ENCODE results near the gene DPF3.
A peak's percentile ranks its signal among the peaks of the same experiment; 100 is the strongest.

DPF3 gene

GRCh38 chr14:72833174-72833573, 60.7 kb downstream of the DPF3 start:
- DNase-seq: no peak

GRCh38 chr14:72830786-72831594, 62.9 kb downstream of the DPF3 start:
- DNase-seq: no peak

- no peak for DNase-seq
Measured at GRCh38 chr14:72830356-72830755, 63.5 kb downstream of the DPF3 start.

GRCh38 chr14:72828604-72829003, 65.3 kb downstream of the DPF3 start:
- no peak for DNase-seq

GRCh38 chr14:72826039-72826438, 67.9 kb downstream of the DPF3 start:
- no peak for DNase-seq

- DNase-seq: no peak
Measured at GRCh38 chr14:72825486-72825885, 68.4 kb downstream of the DPF3 start.

- DNase-seq: no peak
Measured at GRCh38 chr14:72824051-72824450, 69.8 kb downstream of the DPF3 start.

GRCh38 chr14:72822946-72823611, 70.8 kb downstream of the DPF3 start:
- no peak for DNase-seq

- no peak for DNase-seq
Measured at GRCh38 chr14:72818998-72819397, 74.9 kb downstream of the DPF3 start.

GRCh38 chr14:72816287-72816686, 77.6 kb downstream of the DPF3 start:
- no peak for DNase-seq

- no peak for DNase-seq
Measured at GRCh38 chr14:72815430-72815829, 78.5 kb downstream of the DPF3 start.

- DNase-seq: no peak
Measured at GRCh38 chr14:72812292-72812851, 81.5 kb downstream of the DPF3 start.

GRCh38 chr14:72810201-72810600, 83.7 kb downstream of the DPF3 start:
- no peak for DNase-seq

- no peak for DNase-seq
Measured at GRCh38 chr14:72809063-72809462, 84.8 kb downstream of the DPF3 start.

GRCh38 chr14:72808564-72808963, 85.3 kb downstream of the DPF3 start:
- peak in 1 of 2 experiments; percentile 12 for DNase-seq

GRCh38 chr14:72802588-72802946, 91.3 kb downstream of the DPF3 start:
- no peak for DNase-seq

GRCh38 chr14:72801836-72802587, 91.9 kb downstream of the DPF3 start:
- no peak for DNase-seq

GRCh38 chr14:72801381-72801812, 92.5 kb downstream of the DPF3 start:
- no peak for DNase-seq

- no peak for DNase-seq
Measured at GRCh38 chr14:72800848-72801370, 93.0 kb downstream of the DPF3 start.

- no peak for DNase-seq
Measured at GRCh38 chr14:72800296-72800695, 93.6 kb downstream of the DPF3 start.

- DNase-seq: no peak
Measured at GRCh38 chr14:72796935-72797334, 97.0 kb downstream of the DPF3 start.

- DNase-seq: no peak
Measured at GRCh38 chr14:72793156-72793939, 100.6 kb downstream of the DPF3 start.

Data from NCI-H446 (cell line).